Gastroesophageal sphincter (tissue), 3 donors: ENCODE measurements around the gene MTIF3.

Experiments
- CTCF ChIP-seq, 4 experiments: fragments of 200-600 bp in 2 of 4; fragments of 450-650 bp in 2 of 4; sonication (generic) in 1 of 4; IDR thresholded peaks; one replicate each; pipeline ENCODE4 v1.5.1; 2017 to 2019; ENCODE audit warnings: antibody characterized with exemption in 4 of 4, mild to moderate bottlenecking in 2 of 4, moderate library complexity in 2 of 4
- EP300 ChIP-seq: sonication (generic); formaldehyde crosslinking; IDR thresholded peaks from one replicate; pipeline ENCODE4 v1.6.1; 2017; ENCODE audit warnings: antibody characterized with exemption, mild to moderate bottlenecking
- POLR2A ChIP-seq, 2 donors: fragments of 450-650 bp; IDR thresholded peaks; one replicate each; pipeline ENCODE4 v1.6.1; 2017; ENCODE audit warnings: antibody characterized with exemption in 2 of 2, mild to moderate bottlenecking in 2 of 2, moderate library complexity in 1 of 2
- POLR2AphosphoS5 ChIP-seq: sonication (generic); formaldehyde crosslinking; IDR thresholded peaks from one replicate; pipeline ENCODE4 v1.6.1; 2017; ENCODE audit warnings: antibody characterized with exemption

DNA sequence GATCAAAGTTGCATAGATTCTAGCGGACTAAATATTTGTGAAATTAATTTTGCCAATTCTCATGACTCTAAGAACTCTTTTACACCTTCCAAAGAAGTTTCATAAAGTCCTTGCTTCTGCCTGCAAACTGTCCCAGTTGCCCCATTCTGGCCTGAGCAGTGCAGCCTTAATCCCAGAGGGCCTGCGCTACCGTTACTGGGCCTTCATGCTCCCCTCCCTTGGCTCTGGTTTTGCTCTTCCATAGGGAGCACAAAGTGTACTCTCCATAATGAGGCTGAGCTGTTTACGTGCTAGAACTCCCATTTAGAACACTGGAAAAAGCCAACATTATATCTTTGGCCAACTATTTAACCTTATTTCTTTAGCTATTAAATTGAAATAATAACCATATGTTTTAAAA lies 2.1 kb downstream of the MTIF3 start:
- TF ChIP-seq POLR2A (IDR thresholded peaks at IDR 0.05) (no peak), CTCF (IDR thresholded peaks at IDR 0.05) (no peak), POLR2AphosphoS5 (no peak), EP300 (no peak)
